Inflammatory macrophage (primary cell): ENCODE results near the gene THTPA.
"Not testable (repeated sequence)": the region's sequence is repeated elsewhere in the genome, so short reads cannot be mapped to it uniquely, and the experiment has no call there.

ENCODE experiments used
- DNase-seq, 2 donors: peaks; one replicate each; pipeline ENCODE4 v3.0.0-alpha.2; 2020 to 2022

THTPA gene

DNA sequence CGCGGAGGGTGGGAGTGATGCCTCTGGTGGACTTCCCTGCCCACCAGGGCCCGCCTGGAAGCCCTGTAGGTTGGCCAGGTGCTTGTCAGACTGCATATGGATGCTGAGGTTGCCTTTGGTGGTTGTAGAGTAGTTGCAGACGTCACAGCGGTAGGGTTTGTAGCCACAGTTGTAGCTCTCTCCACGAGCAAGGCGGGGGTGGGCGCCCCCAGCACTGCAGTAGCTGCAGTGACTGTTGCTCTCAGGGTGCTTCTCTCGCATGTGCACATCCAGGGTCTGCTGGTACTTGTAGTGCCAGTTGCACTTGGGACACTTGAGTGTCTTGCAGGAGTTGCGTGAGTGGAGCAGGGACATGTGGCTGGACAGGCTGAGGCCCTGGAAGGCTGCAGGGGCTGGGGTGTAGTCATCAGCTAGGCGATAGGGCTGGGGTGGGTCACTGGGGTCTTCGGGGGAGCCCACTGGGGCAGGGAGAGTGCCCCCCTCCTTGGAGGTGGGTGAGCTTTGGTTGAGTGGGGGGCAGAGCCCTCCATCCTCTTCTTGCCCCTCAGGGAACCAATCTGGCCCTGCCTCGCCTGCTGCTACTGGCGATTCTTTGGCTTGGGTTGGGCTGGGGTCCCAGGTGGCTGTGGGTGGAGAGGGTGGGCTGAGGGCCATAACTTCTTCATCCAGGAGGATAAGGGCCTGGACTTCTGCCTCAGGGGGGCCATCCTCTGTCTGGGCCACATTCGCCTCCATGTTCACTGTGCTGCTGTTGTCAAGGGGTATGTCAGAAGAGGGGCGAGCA, 22.2 kb upstream of the THTPA start:
- no peak for DNase-seq

DNA sequence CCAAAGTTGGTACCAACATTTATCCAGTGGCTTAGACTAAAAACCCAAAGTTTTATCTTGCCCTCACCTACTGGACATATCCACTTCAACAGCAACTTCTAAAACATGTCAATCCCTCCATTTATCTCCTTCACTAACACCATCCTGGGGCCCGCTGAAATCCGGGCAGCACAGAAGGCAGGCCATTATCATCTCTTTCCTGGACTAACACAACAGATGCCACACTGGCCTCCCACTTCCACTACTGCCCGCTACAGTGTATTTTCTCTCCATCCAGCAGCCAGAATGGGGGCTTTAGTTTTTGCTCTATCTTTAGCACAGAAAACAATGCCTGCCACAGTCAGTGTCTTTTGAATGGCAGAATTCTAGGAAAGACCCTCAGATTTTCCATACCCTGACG, 20.1 kb upstream of the THTPA start:
- no peak for DNase-seq

DNA sequence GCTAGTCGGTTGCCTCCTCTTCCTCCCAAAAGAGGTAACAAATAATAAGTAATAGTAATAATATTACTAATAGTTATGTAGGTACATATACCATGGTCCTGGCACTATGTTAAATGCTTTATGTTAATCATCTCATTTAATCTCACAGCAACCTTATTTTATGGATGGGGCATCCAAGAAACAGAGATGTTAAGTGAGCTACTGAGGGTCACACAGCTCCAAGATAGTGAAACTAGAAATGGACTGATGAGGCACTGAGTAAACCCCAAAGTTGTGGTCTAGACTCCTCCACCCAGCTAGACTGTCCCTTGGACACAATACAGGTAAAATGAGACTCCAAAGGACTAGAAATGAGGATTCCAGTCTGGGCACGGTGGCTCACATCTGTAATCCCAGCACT, 19.6 kb upstream of the THTPA start:
- no peak for DNase-seq

DNA sequence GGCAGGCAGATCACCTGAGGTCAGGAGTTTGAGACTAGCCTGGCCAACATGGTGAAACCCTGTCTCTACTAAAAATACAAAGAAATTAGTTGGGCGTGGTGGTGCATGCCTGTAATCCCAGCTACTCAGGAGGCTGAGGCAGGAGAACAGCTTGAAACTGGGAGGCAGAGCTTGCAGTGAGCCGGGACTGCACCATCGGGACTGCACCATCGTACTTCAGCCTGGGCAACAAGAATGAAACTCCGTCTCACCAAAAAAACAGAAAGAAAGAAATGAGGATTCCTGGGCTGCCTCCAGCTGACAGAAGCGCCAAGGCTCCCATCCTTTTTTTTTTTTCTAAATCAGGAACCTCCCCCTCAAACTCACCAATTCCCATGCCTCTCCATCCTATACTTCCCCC, 19.2 kb upstream of the THTPA start:
- not testable (repeated sequence) for DNase-seq

DNA sequence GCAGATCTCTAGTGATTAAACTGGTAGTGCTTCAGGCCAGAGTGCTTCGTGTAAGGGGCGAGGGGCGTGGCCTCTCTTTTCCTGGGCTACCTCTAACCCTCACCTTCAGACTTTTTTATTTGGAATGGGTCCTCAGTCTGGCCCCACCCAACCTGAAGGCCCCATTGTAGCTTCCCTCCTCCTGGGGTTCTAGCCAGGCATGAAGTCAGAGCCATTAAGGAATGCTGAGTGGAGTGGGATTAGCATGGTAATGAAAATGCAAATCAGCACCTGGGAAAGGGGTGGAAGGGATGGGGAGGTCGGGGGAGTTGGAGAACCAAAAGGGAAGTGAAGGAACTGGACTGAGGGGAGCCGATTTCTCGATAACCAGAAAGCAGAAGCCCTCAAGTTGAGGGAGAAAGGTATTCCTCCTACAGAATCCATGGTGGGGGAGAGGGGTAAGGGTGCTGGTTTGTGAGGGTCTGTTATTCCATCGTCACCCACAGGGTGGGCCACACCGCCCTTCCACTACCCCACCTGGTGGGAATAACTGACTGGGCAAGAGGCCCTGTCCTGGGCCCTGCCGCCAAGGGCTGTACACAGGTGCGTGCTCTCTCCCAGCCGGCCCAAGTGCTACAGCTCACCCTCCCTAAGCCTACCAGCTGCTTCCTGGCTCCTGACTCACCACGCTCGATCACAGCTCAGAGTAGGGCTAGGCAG, 18.6 kb upstream of the THTPA start:
- DNase-seq, result no peak

DNA sequence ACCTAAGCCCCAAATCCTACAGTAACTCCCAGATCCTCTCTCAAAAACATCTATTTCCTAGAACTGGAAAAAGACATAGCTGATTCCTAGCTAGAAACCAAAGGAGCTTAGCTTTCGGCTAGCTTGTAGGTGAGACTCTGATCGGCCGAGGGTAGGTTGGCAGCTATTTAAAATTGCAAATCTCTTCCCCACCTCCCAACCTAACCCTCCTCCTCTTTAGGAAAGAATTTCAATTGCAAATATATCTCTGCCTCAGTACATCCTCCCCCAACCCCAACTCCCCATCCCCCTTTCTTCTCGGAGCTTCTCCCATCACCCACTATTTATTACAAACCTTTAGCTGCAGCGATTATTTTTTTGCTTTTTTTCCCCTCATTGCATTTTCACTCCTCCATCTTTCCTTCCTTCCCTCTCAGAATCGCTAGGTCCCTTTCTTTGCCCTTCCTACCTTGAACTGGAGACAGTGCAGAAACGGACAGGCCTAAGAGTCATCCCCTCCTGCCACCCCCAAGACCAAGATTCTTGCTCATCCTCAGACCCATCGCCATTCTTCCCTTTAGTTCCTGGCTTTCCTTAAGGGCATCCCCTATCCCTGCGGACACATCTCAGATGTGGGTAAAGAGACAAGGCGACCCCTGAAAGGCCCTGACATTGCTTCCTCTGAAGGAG, 17.9 kb upstream of the THTPA start:
- DNase-seq, result no peak

DNA sequence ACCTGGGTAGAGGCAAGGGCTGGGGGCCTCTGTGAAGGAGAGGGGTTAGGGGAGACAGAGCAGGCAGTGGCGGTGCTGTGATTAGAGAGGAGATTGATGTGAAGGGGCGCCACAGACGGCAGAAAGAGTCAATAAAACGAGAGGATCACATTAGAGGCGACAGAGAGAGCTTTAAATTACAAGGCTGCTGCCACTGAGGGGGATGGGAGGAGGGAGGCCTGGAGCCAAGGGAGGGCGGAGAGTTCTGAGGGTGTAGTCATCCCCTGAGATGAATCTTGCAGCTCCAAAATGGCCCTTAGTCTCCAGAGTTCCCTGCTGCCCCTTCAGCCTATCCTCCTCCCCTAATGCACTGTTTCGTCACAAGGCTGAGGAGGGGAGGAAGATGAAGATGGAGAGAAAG, 17.3 kb upstream of the THTPA start:
- DNase-seq, result no peak

DNA sequence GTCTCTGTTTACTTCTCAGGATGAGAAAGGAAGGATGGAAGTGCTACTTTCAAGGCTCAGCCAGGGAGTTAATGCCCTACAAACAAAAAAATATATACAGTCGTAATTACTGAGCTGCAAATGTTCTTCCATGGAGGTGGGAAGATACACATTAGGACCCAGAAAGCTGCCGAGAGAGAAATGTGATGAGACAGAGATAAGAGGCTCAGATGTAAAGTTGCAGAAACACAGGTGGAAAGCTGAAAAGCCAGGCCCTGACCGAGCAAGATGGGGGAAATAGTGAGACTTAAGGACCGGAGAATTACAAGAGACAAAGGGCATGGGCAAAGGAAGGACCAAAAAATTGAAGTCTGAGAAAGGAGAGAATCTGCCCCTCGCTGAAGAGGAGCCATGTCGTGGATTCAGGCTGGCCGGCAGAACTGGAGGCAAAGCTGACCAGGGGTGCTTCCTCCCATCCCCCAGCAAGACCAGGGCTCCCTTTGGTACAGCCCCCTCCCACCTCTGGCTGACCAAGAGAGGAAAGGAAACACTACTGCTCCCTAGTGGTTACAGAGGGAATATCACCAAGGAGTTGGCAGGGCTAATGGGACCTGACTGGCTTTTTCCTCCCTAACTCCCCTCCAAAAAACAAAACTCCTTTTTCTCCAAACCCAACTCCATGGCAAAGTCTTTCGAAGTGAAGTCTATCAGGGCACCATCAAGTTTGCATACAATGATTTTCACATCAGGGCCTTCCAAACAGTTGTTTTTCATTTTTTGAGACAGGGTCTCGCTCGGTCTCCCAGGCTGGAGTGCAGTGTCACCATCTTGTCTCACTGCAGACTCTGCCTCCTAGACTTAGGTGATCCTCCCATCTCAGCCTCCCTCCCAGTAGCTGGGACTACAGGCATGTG, 16.6 kb upstream of the THTPA start:
- DNase-seq, result peak; percentile 31 to 48

DNA sequence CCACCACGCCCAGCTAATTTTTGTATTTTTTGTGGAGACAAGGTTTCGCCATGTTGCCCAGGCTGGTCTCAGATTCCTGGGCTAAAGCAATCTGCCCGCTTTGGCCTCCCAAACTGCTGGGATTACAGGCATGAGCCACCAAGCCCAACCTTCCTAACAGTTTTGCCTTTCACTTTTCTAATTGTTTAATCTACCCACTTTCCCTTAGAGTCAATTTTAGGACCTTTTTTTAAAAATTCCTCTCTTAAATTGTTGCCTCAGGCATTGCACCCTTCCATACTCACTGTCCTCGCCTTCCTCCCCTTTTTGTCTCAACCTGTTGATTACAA, 16.0 kb upstream of the THTPA start:
- DNase-seq, result no peak

DNA sequence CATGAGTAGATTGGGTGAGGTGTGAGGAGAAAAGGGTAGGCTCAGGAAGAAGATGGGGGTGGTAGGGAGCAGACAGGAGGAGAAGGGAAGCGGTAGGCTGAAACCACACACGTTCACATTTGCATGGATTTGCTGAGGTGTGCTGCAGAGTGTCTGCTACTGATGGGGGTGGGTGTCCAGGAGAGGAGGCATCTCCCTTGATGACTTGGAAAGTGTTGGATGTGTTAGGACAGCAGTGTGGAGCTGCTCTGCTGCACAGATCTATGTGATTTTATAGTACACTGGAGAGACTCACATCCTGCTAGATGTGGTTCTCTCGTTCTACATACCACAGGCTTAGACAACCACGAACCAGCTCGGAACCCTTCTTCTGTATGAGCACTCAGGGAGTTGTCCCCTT, 13.8 kb upstream of the THTPA start:
- no peak for DNase-seq

DNA sequence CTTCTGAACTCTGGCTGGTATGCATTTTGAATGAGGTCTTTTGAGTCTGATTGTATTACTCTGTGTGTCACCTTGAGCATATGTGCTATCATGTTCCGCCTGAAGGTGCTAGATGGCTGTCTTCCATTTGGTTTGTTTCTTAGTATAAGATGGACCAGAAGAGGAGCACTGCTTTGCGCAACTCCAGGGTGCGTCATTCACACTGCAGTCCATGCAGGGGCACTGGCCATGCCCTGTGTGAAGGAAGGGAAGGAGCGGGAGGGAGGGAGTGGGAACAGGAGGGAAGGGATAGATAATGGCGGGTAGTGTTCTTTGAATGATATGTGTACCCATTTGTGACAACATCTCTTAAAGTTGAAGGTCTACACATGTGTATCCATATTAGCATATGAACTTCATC, 12.7 kb upstream of the THTPA start:
- no peak for DNase-seq

DNA sequence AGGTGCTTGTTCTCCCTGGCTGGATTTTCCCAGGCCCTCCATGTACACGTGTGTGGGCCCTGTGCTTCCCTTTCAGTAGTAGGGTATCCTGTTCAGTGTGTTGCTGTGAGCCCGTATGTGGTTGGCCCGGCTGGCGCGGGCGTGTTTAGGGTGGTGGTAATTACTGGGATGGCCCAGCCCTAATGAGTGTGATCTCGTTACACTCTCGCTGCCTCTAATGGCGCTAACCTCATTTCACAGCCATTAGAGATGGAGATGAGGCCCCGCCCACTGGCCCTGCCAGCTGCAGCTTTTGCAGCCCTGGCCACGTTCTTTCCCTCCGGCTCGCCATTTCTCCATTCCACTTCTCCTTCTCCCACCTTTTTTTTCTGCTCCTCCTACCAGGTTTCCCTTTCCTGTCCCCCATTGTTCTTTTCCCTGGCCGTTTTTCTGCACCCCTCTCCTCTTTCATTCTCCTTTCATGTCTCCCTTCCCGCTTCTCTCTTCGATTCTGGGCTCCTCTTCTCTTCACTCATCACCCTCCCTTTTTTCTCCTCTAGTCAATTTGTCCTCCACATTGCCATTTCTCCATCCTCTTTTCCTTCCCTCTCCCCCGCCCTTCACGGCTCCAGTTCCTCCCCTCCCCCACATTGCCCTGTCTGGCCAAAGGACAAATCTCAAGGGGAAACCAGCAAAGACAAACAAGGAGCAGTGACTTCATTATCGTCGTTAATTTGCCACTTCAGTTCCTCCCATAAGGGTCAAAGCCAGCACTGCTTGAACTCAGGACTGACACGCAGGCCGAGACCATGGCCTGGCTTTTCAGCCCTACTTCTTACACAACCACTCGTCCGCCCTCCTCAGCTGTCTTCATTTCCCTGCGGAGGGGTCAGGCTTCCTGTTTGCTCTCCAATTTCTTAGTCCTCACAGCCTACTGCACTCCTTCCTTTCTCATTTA, 11.3 kb upstream of the THTPA start:
- peak in 1 of 2 donors; percentile 22 for DNase-seq

DNA sequence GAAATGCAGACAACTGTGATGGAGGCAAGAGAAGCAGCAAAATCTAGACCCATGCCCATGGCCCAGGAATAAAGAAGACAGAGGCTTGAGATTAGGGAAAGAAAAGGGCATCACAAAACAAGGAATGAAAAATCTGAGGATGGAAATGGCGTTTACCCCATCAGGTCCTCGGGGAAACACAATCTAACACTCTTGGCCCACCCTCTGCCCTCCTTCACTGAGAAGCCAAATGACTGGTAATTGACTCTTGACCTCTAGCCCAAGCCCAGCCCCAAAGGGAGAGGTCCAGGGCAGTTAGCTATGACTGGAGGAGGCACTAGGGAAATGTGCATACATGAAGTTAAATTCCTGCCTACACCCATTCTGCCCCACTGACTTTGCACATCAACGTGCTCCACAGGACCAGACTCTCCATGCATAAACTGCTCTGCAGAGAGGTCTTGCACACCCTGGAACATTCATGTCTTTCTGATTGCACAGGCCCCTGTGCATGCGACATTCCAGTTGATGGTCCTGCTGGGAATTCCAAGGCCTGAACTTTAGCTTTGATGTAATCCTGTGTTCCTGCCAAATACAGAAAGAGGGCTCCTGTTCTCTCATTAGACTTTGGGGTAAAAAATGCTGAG, 10.2 kb upstream of the THTPA start:
- DNase-seq, result no peak

DNA sequence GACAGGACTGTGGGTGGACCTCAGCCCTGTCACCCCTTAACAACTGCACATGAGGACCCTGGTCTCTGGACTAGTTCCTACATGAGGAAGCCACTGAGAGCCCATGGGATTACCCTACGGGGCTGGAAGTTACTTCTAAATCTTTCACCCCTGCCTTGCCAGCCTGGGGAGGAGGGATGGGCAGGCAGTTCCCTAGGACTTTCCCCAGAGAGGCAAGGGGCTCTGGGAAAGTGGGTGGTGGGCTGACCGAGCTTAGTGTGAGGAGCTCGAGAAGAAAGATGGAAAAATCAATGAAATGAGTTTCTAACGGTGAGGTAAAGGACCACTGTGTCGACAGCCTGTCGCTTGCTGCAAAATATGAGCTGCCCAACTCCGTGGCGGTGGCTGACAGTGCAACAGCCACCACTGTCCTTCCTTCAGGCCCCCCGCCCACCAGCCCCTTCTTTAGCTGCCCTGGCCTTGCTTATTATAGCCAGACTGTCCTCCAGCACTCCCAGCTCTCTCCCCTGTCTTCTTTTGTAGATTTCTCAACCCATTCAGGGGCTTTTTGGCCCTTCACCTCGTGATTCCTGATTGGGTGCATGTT, 9.5 kb upstream of the THTPA start:
- no peak for DNase-seq

DNA sequence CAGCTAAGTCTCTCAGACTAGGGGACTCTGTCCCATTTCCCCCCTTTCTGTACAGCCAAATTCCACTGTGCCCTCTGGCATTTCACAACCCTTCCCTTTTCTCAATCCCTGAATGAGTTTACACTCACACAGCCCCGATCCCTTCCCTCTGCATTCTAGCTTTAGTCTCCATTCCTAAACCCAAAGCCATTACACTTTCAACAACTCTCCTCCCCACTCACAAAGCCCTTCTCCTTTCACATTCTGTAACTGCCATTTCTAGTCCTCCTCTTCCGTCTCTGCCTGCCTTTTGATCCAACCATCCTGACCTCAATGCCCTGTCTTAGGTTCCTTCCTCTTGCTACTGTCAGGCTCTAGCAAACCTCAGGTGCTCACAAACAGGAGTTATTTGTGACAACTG, 8.1 kb upstream of the THTPA start:
- no peak for DNase-seq

DNA sequence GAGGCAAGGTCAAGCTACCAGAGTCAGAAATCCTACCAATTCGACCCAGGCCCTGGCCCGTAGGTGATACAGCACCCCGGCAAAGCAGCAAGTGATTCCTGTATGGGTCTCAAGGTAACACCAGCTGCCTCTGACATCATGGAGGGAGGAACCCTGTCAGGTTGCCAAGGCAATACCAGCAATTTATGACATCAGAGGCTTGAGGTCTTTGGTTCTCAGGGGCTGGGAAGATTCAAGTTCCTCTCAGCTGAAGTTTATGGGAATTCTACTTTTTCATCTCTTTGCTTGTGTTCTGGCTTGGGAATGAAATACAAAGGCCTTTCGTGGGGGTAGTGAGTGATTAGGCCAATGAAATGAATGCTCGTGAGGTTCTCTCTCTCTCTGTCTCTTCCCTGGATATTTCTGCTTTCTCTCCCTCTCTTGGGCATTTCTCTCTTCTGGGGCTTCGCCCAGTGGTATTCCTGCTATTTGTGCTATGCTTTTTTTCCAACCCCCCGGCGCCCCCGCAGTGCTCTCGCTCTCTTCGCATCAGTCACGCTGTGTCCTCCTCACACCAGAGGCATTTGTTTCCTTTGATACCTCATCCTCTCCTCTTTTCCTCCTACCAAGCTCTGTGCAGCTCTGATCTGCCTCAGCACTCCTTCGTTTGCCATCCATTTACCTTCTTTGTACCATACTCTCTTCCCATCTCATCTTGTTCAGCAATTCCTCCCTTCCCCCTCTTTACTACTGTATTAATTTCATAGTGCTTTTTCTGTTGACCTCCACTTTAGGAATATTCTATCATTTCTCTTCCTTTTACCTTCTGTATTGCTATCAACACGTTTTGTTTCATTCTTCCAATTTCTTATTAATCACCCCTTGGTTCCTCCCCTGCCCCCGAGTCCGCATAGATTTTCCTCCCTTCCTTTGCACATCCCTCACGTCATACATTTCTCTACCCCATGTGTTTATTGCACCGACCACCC, 7.4 kb upstream of the THTPA start:
- no peak for DNase-seq

DNA sequence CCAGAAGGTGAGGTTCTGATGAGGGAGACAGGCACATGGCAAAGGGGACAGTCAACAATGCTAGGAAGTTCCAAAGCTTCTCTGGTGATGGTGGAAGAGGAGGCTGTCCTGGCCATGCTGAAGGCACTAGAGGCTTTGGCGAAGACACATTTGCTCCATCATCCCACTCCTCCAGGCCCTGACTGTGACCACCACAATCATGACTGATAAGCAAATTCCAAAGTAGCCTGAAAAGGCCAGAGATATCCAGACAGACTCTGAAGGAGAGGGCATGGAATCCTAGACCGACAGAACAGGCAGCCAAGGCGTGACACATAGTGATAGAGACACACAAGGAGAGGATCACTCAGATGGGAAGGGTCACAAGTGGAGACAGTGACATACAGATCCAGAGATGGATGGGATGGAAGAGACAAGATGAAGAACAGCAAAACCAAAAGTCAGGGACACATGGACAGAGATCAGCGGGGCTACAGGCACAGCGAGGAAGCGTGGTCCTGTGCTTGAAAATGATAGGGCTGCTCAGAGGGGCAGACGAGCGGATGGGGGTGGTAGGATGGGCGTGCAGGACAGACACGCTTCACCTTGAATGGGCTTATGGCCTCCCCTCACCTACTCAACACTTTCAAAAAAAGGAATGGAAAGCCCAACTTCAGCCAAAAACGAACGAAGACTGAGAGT, 5.8 kb upstream of the THTPA start:
- DNase-seq, result no peak

DNA sequence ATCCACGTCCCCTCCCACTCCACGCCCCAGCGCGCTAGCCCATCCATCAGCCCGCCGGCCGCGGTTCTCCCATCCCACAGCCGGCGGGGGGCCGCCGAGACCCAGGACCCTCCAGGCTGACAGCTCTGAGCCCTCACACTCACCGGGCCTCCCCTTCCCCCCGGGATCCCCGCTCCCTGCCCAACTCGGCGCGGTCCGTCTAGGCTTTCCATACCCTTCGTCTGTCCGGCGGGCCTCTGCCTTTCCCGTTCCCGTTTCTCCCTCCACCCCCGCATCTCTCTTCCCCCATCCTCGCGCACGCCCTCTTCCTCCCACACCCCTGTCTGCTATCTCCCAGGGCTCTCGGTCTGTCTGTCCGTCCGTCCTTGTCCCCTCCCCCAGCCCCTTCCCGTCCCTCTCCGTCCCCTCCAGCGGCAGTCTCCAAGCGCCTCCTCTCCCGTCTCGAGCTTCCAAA, 5.2 kb upstream of the THTPA start:
- DNase-seq, result no peak
